Measurements from ENCODE around the gene C11orf21. TPM values are rescaled to one million over a fixed set of nuclear protein-coding genes. Genes with fewer than 3 reads are reported as not detected.

C11orf21 gene
- total RNA-seq, 1 donor from 2014 or later, result not detected

DNA sequence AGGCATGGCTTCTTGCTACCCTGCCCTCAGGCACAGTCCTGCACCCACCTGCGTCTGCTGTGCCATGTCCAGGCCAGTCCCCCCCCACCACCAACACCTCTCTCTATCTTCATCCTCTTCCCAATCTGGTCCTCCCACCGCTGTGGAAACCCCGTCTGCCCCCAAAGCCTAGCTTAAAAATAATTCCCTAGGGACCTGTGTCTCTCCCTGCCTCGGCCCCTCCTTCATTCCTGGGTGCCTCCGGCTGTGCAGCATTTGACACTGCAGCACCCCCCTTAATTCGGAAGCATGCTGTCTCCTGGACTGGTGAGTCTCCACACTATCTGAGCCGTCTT is 28.8 kb downstream of the C11orf21 start:
- Mint-ChIP-seq H3K27ac (ENCODE audit: unreplicated experiment) (no peak overlapping the region), H3K4me3 (ENCODE audit: unreplicated experiment) (no peak overlapping the region), H3K9me3 (ENCODE audit: unreplicated experiment) (peaks cover 19% of the 10 kb centered on the region), H3K27me3 (ENCODE audit: low read depth, unreplicated experiment) (peaks cover 69% of the 10 kb centered on the region), H3K4me1 (ENCODE audit: low read depth, unreplicated experiment) (no peaks in the 10 kb centered on the region), H3K36me3 (ENCODE audit: low read depth, unreplicated experiment) (no peaks in the 10 kb centered on the region)
- Histone ChIP-seq H3K4me2 (ENCODE audit: low read length) (no peak overlapping the region), H3K27me3 (ENCODE audit: insufficient read depth, low read length) (peaks cover 43% of the 10 kb centered on the region), H4K20me1 (ENCODE audit: insufficient read depth, low read length) (no peaks in the 10 kb centered on the region), H3K9me3 (ENCODE audit: insufficient read depth, low read depth, low read length) (no peaks in the 10 kb centered on the region), H3K27ac (ENCODE audit: low read depth, low read length) (no peak overlapping the region), H3K79me2 (ENCODE audit: insufficient read depth, low read length) (no peaks in the 10 kb centered on the region), H2AFZ (ENCODE audit: low read depth, low read length) (no peak overlapping the region), H3K9ac (ENCODE audit: low read length) (no peak overlapping the region), H3K4me3 (ENCODE audit: insufficient read depth, low read depth, low read length) (no peak overlapping the region), H3K36me3 (ENCODE audit: insufficient read depth, low read length) (no peaks in the 10 kb centered on the region), H3K4me1 (ENCODE audit: insufficient read depth, low read length) (no peaks in the 10 kb centered on the region)
- FAIRE-seq (no peak), DNase-seq (ENCODE audit: low read depth) (no peak)
- TF ChIP-seq, protein P1, sequence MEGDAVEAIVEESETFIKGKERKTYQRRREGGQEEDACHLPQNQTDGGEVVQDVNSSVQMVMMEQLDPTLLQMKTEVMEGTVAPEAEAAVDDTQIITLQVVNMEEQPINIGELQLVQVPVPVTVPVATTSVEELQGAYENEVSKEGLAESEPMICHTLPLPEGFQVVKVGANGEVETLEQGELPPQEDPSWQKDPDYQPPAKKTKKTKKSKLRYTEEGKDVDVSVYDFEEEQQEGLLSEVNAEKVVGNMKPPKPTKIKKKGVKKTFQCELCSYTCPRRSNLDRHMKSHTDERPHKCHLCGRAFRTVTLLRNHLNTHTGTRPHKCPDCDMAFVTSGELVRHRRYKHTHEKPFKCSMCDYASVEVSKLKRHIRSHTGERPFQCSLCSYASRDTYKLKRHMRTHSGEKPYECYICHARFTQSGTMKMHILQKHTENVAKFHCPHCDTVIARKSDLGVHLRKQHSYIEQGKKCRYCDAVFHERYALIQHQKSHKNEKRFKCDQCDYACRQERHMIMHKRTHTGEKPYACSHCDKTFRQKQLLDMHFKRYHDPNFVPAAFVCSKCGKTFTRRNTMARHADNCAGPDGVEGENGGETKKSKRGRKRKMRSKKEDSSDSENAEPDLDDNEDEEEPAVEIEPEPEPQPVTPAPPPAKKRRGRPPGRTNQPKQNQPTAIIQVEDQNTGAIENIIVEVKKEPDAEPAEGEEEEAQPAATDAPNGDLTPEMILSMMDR (IDR thresholded peaks at IDR 0.05; ENCODE audit: insufficient read depth, low read depth, low read length), result no peak
- no peak for TF ChIP-seq EZH2 (IDR thresholded peaks at IDR 0.05; ENCODE audit: insufficient read depth, low read length)

DNA sequence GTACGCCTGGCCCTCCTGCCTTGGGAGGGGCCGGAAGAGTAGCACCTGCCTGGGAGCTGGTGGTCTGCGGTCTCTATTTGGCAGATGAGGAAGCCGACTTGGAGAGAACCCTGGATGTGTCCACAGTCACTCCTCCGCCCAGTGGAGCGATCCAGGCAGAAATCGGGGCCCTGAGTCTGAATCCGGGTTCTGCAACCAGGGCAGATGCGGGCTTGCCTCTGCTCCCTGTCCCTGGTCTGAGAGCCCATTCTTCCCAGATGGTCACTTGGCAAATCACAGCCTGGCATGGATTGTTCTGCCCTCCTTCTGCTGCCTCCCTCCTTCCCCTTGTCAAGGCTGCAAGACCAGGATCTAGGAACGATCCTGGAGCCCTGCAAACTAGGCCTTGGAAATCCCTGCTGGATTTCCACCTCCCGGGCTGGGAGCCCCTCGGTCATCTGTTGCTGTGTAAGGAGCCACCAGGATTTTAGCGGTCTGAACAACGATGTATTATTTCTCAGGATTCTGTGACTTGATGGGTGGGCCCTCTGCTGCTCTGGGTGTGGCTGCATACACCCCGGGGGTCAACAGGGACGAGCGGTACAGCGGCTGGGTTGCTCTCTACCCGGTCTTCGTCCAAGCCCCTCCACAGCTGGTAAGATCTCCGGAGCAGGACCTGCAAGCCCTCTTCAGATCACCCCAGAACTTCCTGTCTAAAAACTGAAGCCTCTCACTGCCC is 29.3 kb downstream of the C11orf21 start:
- no peaks in the 10 kb centered on the region for H3K36me3 Mint-ChIP-seq (ENCODE audit: low read depth, unreplicated experiment)
- H2AFZ ChIP-seq (ENCODE audit: low read depth, low read length), result no peak overlapping the region
- FAIRE-seq (no peak), DNase-seq (ENCODE audit: low read depth) (no peak)
- H3K4me1 Mint-ChIP-seq (ENCODE audit: low read depth, unreplicated experiment), result no peaks in the 10 kb centered on the region
- H3K4me1 ChIP-seq (ENCODE audit: insufficient read depth, low read length), result no peaks in the 10 kb centered on the region
- H3K27ac Mint-ChIP-seq (ENCODE audit: unreplicated experiment), result no peak overlapping the region
- H4K20me1 ChIP-seq (ENCODE audit: insufficient read depth, low read length), result no peaks in the 10 kb centered on the region
- no peak overlapping the region for H3K27ac ChIP-seq (ENCODE audit: low read depth, low read length)
- no peak overlapping the region for H3K4me3 Mint-ChIP-seq (ENCODE audit: unreplicated experiment)
- H3K79me2 ChIP-seq (ENCODE audit: insufficient read depth, low read length), result no peaks in the 10 kb centered on the region
- no peak overlapping the region for H3K4me3 ChIP-seq (ENCODE audit: insufficient read depth, low read depth, low read length)
- H3K36me3 ChIP-seq (ENCODE audit: insufficient read depth, low read length), result no peaks in the 10 kb centered on the region
- no peaks in the 10 kb centered on the region for H3K9me3 ChIP-seq (ENCODE audit: insufficient read depth, low read depth, low read length)
- H3K9me3 Mint-ChIP-seq (ENCODE audit: unreplicated experiment), result peaks cover 21% of the 10 kb centered on the region
- TF ChIP-seq EZH2 (IDR thresholded peaks at IDR 0.05; ENCODE audit: insufficient read depth, low read length), result no peak
- TF ChIP-seq, protein P1 (IDR thresholded peaks at IDR 0.05; ENCODE audit: insufficient read depth, low read depth, low read length), result no peak
- peaks cover 68% of the 10 kb centered on the region for H3K27me3 Mint-ChIP-seq (ENCODE audit: low read depth, unreplicated experiment)
- H3K9ac ChIP-seq (ENCODE audit: low read length), result no peak overlapping the region
- peaks cover 43% of the 10 kb centered on the region for H3K27me3 ChIP-seq (ENCODE audit: insufficient read depth, low read length)
- H3K4me2 ChIP-seq (ENCODE audit: low read length), result no peak overlapping the region

Measured in astrocyte (in vitro differentiated cells and primary cell).